Neural cell (in vitro differentiated cells): ENCODE results near the gene ZMYND10. TPM values are rescaled to one million over a fixed set of nuclear protein-coding genes. Genes with fewer than 3 reads are reported as not detected.

Experiments used
- H2AFZ ChIP-seq: fragments of 200-600, 300-800 bp; sonication (generic), shearing (Covaris generic); 2 replicates; pipeline ENCODE4 v1.6.0; 2014; ENCODE audit warnings: low read depth, mild to moderate bottlenecking, antibody characterized with exemption, low read length, moderate library complexity
- H3F3A ChIP-seq: fragments of 200-600 bp; shearing (Covaris generic); 2 replicates; pipeline ENCODE4 v1.6.1; 2016; ENCODE audit warnings: mild to moderate bottlenecking, moderate library complexity, mixed read lengths, antibody characterized with exemption, low read length; ENCODE audit not compliant: insufficient read depth, poor library complexity, severe bottlenecking
- H3K27ac ChIP-seq: fragments of 200-600, 300-800 bp; sonication (generic), shearing (Covaris generic); 2 replicates; pipeline ENCODE4 v1.5.1; 2014; ENCODE audit warnings: mild to moderate bottlenecking, low read length, moderate library complexity
- H3K27me3 ChIP-seq: fragments of 300-800, 200-600 bp; sonication (generic), shearing (Covaris generic); 2 replicates; pipeline ENCODE4 v1.6.0; 2014; ENCODE audit warnings: mild to moderate bottlenecking, low read depth, low read length, moderate library complexity; ENCODE audit not compliant: insufficient read depth
- H3K36me3 ChIP-seq: fragments of 300-800, 200-600 bp; sonication (generic), shearing (Covaris generic); 2 replicates; pipeline ENCODE4 v1.5.1; 2014; ENCODE audit warnings: mild to moderate bottlenecking, antibody characterized with exemption, low read length, moderate library complexity; ENCODE audit not compliant: insufficient read depth
- H3K4me2 ChIP-seq: fragments of 300-800, 200-600 bp; sonication (generic), shearing (Covaris generic); 2 replicates; pipeline ENCODE4 v1.6.0; 2014; ENCODE audit warnings: mild to moderate bottlenecking, low read length
- H3K4me3 ChIP-seq: fragments of 300-800, 200-600 bp; sonication (generic), shearing (Covaris generic); 2 replicates; pipeline ENCODE4 v1.5.1; 2014; ENCODE audit warnings: mild to moderate bottlenecking, low read length, moderate library complexity
- H3K79me2 ChIP-seq: fragments of 200-600 bp; shearing (Covaris generic); replicated peaks from 2 replicates; pipeline ENCODE4 v1.6.0; 2014; ENCODE audit warnings: mild to moderate bottlenecking, low read length, moderate library complexity; ENCODE audit not compliant: insufficient read depth
- H3K9ac ChIP-seq: fragments of 300-800, 200-600 bp; sonication (generic), shearing (Covaris generic); 2 replicates; pipeline ENCODE4 v1.6.1; 2016; ENCODE audit warnings: mild to moderate bottlenecking, low read length, mixed read lengths
- H3K9me2 ChIP-seq: fragments of 200-600 bp; shearing (Covaris generic); 2 replicates; pipeline ENCODE4 v1.6.1; 2016; ENCODE audit warnings: mild to moderate bottlenecking, low read length, mixed read lengths; ENCODE audit not compliant: insufficient read depth
- H3K9me3 ChIP-seq: fragments of 200-600, 300-800 bp; sonication (generic), shearing (Covaris generic); 2 replicates; pipeline ENCODE4 v1.6.1; 2016; ENCODE audit warnings: mild to moderate bottlenecking, mixed run types, low read length, moderate library complexity, mixed read lengths
- H4K20me1 ChIP-seq: fragments of 200-600 bp; shearing (Covaris generic); 2 replicates; pipeline ENCODE4 v1.6.1; 2016; ENCODE audit warnings: mild to moderate bottlenecking, mixed run types; ENCODE audit not compliant: insufficient read depth
- CTCF ChIP-seq: fragments of 450-650 bp; IDR thresholded peaks from 2 replicates; pipeline ENCODE4 v1.5.1; 2014; ENCODE audit warnings: antibody characterized with exemption, mild to moderate bottlenecking, moderate library complexity; ENCODE audit not compliant: poor library complexity, severe bottlenecking
- EP300 ChIP-seq: fragments of 450-650 bp; conservative IDR thresholded peaks from 2 replicates; pipeline ENCODE4 v1.6.1; 2014; ENCODE audit warnings: antibody characterized with exemption, mild to moderate bottlenecking, moderate library complexity; ENCODE audit not compliant: poor library complexity, severe bottlenecking
- EZH2 ChIP-seq: fragments of 200-600, 300-800 bp; shearing (Covaris generic), sonication (generic); IDR thresholded peaks from 2 replicates; pipeline ENCODE4 v1.6.1; 2014; ENCODE audit warnings: antibody characterized with exemption, low read length, borderline replicate concordance, mild to moderate bottlenecking; ENCODE audit not compliant: insufficient read depth, poor library complexity, severe bottlenecking
- MXI1 ChIP-seq: fragments of 450-650 bp; conservative IDR thresholded peaks from 2 replicates; pipeline ENCODE4 v1.6.1; 2014; ENCODE audit warnings: antibody characterized with exemption, mild to moderate bottlenecking; ENCODE audit not compliant: poor library complexity, severe bottlenecking
- POLR2AphosphoS5 ChIP-seq: IDR thresholded peaks from 2 replicates; pipeline ENCODE4 v1.6.1; 2012
- RAD21 ChIP-seq: fragments of 450-650 bp; conservative IDR thresholded peaks from 2 replicates; pipeline ENCODE4 v1.6.1; 2014; ENCODE audit warnings: antibody characterized with exemption, mild to moderate bottlenecking, moderate library complexity
- REST ChIP-seq: IDR thresholded peaks from 2 replicates; pipeline ENCODE4 v1.6.1; 2012; ENCODE audit warnings: borderline replicate concordance
- SMC3 ChIP-seq: fragments of 450-650 bp; conservative IDR thresholded peaks from 2 replicates; pipeline ENCODE4 v1.6.1; 2014; ENCODE audit warnings: antibody characterized with exemption, mild to moderate bottlenecking, moderate library complexity; ENCODE audit not compliant: poor library complexity
- TAF1 ChIP-seq: IDR thresholded peaks from 2 replicates; pipeline ENCODE4 v1.6.1; 2012; ENCODE audit warnings: low read depth
- polyA plus RNA-seq: library from polyadenylated mRNA; depleted of rRNA; stranded (reverse); fragments of >200 nt; gene quantifications from 2 replicates; pipeline ENCODE4 v1.2.3, GENCODE V29; 2014

ZMYND10 gene
- polyA plus RNA-seq, 1 donor from 2014 or later, result 5.2 TPM

DNA sequence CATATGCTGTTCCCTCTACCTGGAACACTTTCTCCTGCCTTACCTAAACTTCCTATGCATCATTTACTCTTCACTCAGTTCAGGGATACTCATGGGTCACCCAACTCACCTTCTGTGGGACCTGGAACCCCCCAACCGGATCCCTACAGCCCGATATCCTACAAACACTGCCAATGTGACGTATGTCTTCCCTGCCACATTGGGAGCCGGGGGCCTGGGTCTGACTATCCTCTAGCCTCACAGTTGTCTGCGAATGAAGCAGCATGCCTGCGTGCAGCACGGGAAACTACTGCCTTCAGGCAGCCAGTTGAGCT, 4.6 kb upstream of the ZMYND10 start:
- Histone ChIP-seq H3K4me2 (peak overlapping the region; percentile 94), H3K36me3 (no peaks in the 10 kb centered on the region), H3K27me3 (peaks cover 6% of the 10 kb centered on the region), H3K9ac (peak overlapping the region; percentile 76), H3K9me3 (no peaks in the 10 kb centered on the region), H3K9me2 (no peaks in the 10 kb centered on the region), H3K4me3 (peak overlapping the region; percentile 77), H4K20me1 (no peaks in the 10 kb centered on the region), H3K27ac (peak overlapping the region; percentile 86), H2AFZ (peak overlapping the region; percentile 57), H3F3A (no peaks in the 10 kb centered on the region), H3K79me2 (peaks cover 7% of the 10 kb centered on the region)
- TF ChIP-seq POLR2AphosphoS5 (no peak), SMC3 (no peak), EP300 (no peak), TAF1 (no peak), REST (no peak), RAD21 (no peak), CTCF (no peak)

- H3K9me2 ChIP-seq, result no peaks in the 10 kb centered on the region
- TF ChIP-seq RAD21, result peak; percentile 84
- TF ChIP-seq CTCF, result peak; percentile 80
- peak; percentile 30 for TF ChIP-seq MXI1
- TF ChIP-seq SMC3, result peak; percentile 90
- no peak for TF ChIP-seq EZH2
- no peaks in the 10 kb centered on the region for H3K36me3 ChIP-seq
- peaks cover 7% of the 10 kb centered on the region for H3K79me2 ChIP-seq
- no peak overlapping the region for H2AFZ ChIP-seq
- H4K20me1 ChIP-seq, result no peaks in the 10 kb centered on the region
- H3K4me2 ChIP-seq, result no peak overlapping the region
- H3K27ac ChIP-seq, result no peak overlapping the region
- peaks cover 16% of the 10 kb centered on the region for H3K27me3 ChIP-seq
- H3K9ac ChIP-seq, result peak overlapping the region; percentile 19
- H3F3A ChIP-seq, result no peaks in the 10 kb centered on the region
- H3K9me3 ChIP-seq, result no peaks in the 10 kb centered on the region
- no peak overlapping the region for H3K4me3 ChIP-seq
Measured at GRCh38 chr3:50347187-50347813, 1.8 kb upstream of the ZMYND10 start.
